ENCODE results near the gene RHEB.

Gene RHEB

GRCh38 chr7:151549083-151549482 lies 29.4 kb upstream of the RHEB start:
- TF ChIP-seq, protein P1, sequence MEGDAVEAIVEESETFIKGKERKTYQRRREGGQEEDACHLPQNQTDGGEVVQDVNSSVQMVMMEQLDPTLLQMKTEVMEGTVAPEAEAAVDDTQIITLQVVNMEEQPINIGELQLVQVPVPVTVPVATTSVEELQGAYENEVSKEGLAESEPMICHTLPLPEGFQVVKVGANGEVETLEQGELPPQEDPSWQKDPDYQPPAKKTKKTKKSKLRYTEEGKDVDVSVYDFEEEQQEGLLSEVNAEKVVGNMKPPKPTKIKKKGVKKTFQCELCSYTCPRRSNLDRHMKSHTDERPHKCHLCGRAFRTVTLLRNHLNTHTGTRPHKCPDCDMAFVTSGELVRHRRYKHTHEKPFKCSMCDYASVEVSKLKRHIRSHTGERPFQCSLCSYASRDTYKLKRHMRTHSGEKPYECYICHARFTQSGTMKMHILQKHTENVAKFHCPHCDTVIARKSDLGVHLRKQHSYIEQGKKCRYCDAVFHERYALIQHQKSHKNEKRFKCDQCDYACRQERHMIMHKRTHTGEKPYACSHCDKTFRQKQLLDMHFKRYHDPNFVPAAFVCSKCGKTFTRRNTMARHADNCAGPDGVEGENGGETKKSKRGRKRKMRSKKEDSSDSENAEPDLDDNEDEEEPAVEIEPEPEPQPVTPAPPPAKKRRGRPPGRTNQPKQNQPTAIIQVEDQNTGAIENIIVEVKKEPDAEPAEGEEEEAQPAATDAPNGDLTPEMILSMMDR (IDR thresholded peaks at IDR 0.05; ENCODE audit: control insufficient read depth, insufficient read depth, low read depth, low read length, missing control alignments) = no peak
- DNase-seq (ENCODE audit: low read depth) = no peak
- no peak overlapping the region for H3K4me3 ChIP-seq (ENCODE audit: control insufficient read depth, low read depth, low read length)

- DNase-seq (ENCODE audit: low read depth) = no peak
- TF ChIP-seq, protein P1 (IDR thresholded peaks at IDR 0.05; ENCODE audit: control insufficient read depth, insufficient read depth, low read depth, low read length, missing control alignments) = no peak
- no peak overlapping the region for H3K4me3 ChIP-seq (ENCODE audit: control insufficient read depth, low read depth, low read length)
Measured at GRCh38 chr7:151544183-151544582, 24.5 kb upstream of the RHEB start.

GRCh38 chr7:151542606-151543130 lies 23.0 kb upstream of the RHEB start:
- TF ChIP-seq, protein P1 (IDR thresholded peaks at IDR 0.05; ENCODE audit: control insufficient read depth, insufficient read depth, low read depth, low read length, missing control alignments) = no peak
- no peak for DNase-seq (ENCODE audit: low read depth)
- H3K4me3 ChIP-seq (ENCODE audit: control insufficient read depth, low read depth, low read length) = no peak overlapping the region

GRCh38 chr7:151541709-151542499 lies 22.2 kb upstream of the RHEB start:
- no peak for DNase-seq (ENCODE audit: low read depth)
- no peak overlapping the region for H3K4me3 ChIP-seq (ENCODE audit: control insufficient read depth, low read depth, low read length)
- TF ChIP-seq, protein P1 (IDR thresholded peaks at IDR 0.05; ENCODE audit: control insufficient read depth, insufficient read depth, low read depth, low read length, missing control alignments) = no peak

- no peak for DNase-seq (ENCODE audit: low read depth)
- no peak overlapping the region for H3K4me3 ChIP-seq (ENCODE audit: control insufficient read depth, low read depth, low read length)
- TF ChIP-seq, protein P1 (IDR thresholded peaks at IDR 0.05; ENCODE audit: control insufficient read depth, insufficient read depth, low read depth, low read length, missing control alignments) = no peak
Measured at GRCh38 chr7:151540146-151540545, 20.5 kb upstream of the RHEB start.

DNA sequence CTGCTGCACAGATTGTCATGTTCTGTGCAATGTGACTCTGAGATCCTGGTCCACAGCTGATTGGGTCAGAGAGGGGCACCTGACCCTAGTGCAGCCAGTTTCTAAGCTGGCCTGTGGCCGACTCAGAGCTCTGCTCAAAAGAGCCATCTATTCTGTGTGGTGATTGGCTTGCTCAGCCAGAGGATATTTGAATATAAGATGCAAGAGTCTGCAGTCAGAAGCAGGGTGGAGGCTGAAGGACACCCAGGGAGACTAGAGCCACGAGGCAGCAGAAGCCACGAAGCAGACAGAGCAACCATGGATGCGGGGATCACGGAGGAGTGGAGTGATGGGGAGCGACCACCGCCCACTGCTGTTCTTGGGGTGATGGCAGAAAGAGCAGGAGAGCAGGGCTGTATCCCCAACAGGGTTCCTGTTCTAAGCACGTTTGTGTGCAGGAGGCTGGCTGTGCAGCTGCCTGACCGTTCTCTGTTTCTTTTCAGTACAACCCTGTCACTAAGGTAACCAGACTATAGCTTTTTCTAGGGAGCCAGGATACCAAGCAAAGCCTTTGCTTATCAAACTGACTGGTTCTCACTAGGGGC lies 19.5 kb upstream of the RHEB start:
- TF ChIP-seq, protein P1 (IDR thresholded peaks at IDR 0.05; ENCODE audit: control insufficient read depth, insufficient read depth, low read depth, low read length, missing control alignments) = no peak
- DNase-seq (ENCODE audit: low read depth) = no peak
- H3K4me3 ChIP-seq (ENCODE audit: control insufficient read depth, low read depth, low read length) = no peak overlapping the region
